HL-60 (cell line): ENCODE data around the gene DBF4.

ENCODE experiments used
- DNase-seq, 2 experiments: peaks; one replicate each; pipeline ENCODE4 v3.0.0-alpha.2; 2010 to 2020; ENCODE audit warnings: low read depth in 1 of 2, low spot score in 1 of 2
- H3K27ac ChIP-seq: fragments of 250-450 bp; sonication (Bioruptor Pico); replicated peaks from 2 replicates; pipeline ENCODE4 v1.5.1; 2020; ENCODE audit warnings: mild to moderate bottlenecking, moderate library complexity
- H3K27me3 ChIP-seq: fragments of 250-450 bp; sonication (Bioruptor Pico); 2 replicates; pipeline ENCODE4 v1.5.1; 2021; ENCODE audit warnings: mild to moderate bottlenecking, moderate library complexity; ENCODE audit not compliant: insufficient read depth, poor library complexity, severe bottlenecking
- H3K4me3 ChIP-seq: replicated peaks from 2 replicates; pipeline ENCODE4 v1.5.1; 2011; ENCODE audit warnings: mild to moderate bottlenecking, control low read depth, low read length; ENCODE audit not compliant: insufficient read depth
- CTCF ChIP-seq: IDR thresholded peaks from one replicate; pipeline ENCODE4 v1.5.1; 2011; ENCODE audit warnings: low read length, control low read depth, inconsistent platforms; ENCODE audit not compliant: insufficient read depth
- GABPA ChIP-seq: IDR thresholded peaks from 2 replicates; pipeline ENCODE4 v1.6.1; 2012; ENCODE audit warnings: low read depth
- POLR2AphosphoS5 ChIP-seq: IDR thresholded peaks from 2 replicates; pipeline ENCODE4 v1.6.1; 2012; ENCODE audit warnings: low read depth
- REST ChIP-seq: IDR thresholded peaks from 2 replicates; pipeline ENCODE4 v1.6.1; 2012; ENCODE audit warnings: low read depth; ENCODE audit not compliant: insufficient replicate concordance
- SPI1 ChIP-seq: IDR thresholded peaks from 2 replicates; pipeline ENCODE4 v1.6.1; 2012; ENCODE audit warnings: low read depth, mild to moderate bottlenecking, borderline replicate concordance

DBF4 gene

GRCh38 chr7:87933605-87933952, 57.3 kb downstream of the DBF4 start:
- H3K4me3 ChIP-seq = peak overlapping the region; percentile 62
- TF ChIP-seq CTCF (no peak), GABPA (no peak), REST (no peak), POLR2AphosphoS5 (no peak), SPI1 (no peak)
- H3K27ac ChIP-seq = no peak overlapping the region
- no peak for DNase-seq
- peaks cover 13% of the 10 kb centered on the region for H3K27me3 ChIP-seq

- TF ChIP-seq CTCF = no peak
- TF ChIP-seq GABPA = 0 out of 2 replicates have a peak, but pooled peaks have one; percentile 22
- no peak for TF ChIP-seq SPI1
- DNase-seq = peak; percentile 26 to 74
- H3K4me3 ChIP-seq = peak within 1 kb of the TSS; percentile 62
- H3K27ac ChIP-seq = no peak within 1 kb of the TSS
- peaks cover 13% of the 10 kb centered on the region for H3K27me3 ChIP-seq
Measured at GRCh38 chr7:87933953-87934698, 57.8 kb downstream of the DBF4 start, which contains the start of gene ADAM22. TSS of gene ADAM22 (plus strand) at chr7:87934251. CDS start at chr7:87934466, 215 bp downstream.

- TF ChIP-seq POLR2AphosphoS5 = no peak
- TF ChIP-seq GABPA = no peak
- TF ChIP-seq CTCF = no peak
- TF ChIP-seq SPI1 = no peak
- no peak for TF ChIP-seq REST
- Histone ChIP-seq H3K27ac (no peak overlapping the region), H3K27me3 (peaks cover 13% of the 10 kb centered on the region), H3K4me3 (peak overlapping the region; percentile 62)
- no peak for DNase-seq
Measured at GRCh38 chr7:87934699-87935383, 58.5 kb downstream of the DBF4 start.

GRCh38 chr7:87935384-87935706, 59.1 kb downstream of the DBF4 start:
- H3K27me3 ChIP-seq = peaks cover 13% of the 10 kb centered on the region
- TF ChIP-seq REST = no peak
- TF ChIP-seq SPI1 = no peak
- TF ChIP-seq POLR2AphosphoS5 = no peak
- TF ChIP-seq CTCF = no peak
- TF ChIP-seq GABPA = no peak
- H3K4me3 ChIP-seq = no peak overlapping the region
- no peak overlapping the region for H3K27ac ChIP-seq
- DNase-seq = no peak
